HG03571 (cell line): ENCODE results near the gene FAM131B.
"Not testable (repeated sequence)": the region's sequence is repeated elsewhere in the genome, so short reads cannot be mapped to it uniquely, and the experiment has no call there.

Experiments
- ATAC-seq: cut with Tn5 transposase; IDR thresholded peaks from one replicate; pipeline ENCODE4 v1.9.1; 2021; ENCODE audit not compliant: unreplicated experiment

Gene FAM131B

DNA sequence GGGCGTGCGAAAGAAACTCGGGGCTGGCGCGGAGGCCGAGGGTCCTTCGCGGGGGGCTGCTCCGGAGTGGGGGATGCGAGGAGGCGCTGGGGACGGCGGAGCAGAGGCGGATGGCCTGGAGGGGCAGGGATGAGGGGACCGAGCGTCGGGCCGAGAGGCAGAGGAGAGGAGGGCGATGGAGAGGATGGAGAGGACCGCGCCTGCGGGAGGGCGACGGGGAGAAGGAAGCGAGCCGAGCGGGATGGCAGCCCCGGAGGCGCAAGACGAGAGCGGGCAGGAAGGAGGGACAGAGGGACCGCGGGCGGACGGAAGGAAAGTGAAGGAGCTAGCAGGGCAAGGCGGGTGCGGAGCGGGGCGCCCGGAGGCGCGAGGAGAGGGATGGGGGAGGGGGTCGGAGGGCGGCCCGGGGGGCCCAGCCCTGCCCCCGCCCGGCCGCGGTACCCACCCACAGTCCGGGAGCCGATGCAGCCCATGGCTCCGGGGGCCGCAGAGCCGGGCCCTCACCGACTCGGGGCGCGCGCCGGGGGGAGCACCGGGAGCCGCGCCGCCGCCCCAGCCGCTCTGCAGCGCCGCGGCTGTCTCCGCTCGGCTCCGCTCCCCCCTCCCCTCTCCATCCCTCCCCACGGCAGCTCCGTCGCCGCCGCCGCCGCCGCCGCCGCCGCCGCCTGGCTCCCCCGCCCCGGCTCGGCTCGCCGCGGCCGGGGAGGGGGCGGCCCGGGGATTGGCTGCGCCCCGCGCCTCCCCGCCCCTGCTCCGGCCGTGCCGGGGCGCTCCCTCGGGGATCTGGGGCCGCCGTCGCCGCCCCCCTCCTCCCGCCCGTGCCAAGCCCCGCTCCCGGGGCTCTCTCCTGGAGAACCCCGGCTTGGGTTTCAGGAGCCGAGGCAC lies at the start of gene FAM131B:
Gene FAM131B, minus strand, starts transcription at position 583 of the 885 bp plus-strand sequence. Its CDS starts 110 bp downstream, at position 473.
- peak; percentile 49 for ATAC-seq

DNA sequence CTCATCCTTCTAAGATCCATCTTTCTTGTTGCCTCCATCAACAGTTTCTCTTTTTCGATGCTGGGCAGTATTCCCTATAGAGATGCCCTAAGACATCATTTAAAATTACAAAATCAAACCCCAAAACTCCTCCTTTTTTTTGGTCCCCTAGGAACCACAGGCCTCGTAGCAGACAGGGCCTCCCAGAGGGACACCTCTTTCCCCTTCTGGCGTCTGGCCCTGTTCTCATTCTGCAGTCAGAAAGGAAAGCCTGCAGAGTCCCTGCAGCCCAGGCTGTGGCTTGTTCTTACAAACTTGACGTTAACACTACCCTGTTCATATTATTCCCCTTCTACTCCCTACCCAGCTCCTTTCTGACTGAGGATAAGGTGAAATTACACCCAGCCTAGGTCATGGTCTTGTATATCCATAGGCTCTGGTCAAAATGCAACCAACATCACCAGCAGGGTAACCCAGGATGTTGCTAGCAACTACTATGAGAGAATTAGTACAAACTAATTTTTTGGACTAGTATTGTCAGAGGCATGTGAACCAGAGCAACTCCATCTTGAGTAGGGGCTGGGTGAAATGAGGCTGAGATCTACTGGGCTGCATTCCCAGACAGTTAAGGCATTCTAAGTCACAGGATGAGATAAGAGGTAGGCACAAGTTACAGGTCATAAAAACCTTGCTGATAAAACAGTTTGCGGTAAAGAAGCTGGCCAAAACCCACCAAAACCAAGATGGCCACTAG lies 49.6 kb upstream of the FAM131B start:
- no peak for ATAC-seq

DNA sequence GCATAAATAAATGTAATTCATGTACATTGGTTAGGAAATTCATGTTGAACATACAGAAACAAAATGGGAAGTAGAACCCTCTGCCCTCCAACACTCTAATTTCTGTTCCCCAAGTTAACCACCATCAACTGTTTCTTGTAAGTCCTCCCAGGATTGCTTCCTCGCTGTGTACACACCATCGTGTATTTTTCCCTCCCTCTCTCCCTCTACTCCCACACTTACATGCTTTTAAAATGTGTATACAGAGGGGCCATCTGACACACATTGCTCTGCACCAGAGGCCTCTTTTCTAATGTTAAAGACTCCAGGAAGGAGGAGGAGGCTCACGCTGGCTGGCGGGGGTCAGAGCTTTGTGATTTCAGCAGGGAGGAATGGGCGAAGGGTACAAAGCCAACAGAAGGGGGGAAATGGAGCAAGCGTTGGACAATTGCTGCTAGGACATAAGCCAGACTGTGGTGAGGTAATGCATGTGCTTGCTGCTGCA lies 48.0 kb upstream of the FAM131B start:
- no peak for ATAC-seq

DNA sequence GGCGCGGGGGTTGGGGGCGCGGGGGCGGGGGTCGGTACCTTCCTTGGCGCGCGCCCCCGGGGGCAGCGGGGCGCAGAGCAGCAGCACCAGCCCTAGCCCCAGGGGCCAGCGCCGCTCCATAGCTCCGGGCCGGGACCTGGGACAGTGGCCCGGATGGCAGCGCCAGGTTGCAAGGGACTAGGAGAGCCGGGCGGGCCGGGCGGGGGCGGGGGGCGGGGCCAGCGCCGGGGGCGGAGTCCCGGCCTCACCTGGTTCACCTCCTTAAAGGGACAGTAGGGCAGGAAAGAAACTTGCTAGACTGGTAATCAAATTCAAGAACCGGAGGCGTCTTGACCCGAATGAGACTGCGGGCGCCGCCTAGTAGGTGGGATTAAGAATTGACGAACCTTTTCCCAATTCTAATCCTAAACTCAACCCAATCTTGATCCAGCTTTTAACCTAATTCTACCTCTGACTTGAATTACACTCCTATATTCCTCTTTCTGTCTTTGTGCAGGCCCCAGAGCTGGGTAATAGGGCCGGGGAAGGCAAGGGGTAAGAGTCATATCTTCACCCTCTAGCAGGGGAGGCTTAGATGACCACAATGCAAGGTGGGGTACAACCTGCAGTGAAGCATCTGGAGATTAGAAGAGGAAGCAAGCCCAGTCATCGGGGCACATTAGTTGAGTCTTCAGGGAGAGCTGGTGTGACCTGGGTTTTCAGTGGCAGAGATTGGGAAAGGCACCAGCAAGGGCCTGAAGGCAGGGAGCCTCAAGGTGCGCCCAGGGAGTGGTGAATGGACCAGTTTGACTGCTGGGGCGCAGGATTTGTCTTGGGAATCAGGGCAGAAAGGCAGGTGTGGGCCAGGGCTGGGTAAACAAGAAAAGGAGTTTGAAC lies 46.4 kb upstream of the FAM131B start, which contains the start of gene EPHA1:
Gene EPHA1, minus strand, starts transcription at position 171 of the 876 bp plus-strand sequence. Its CDS starts 51 bp downstream, at position 120.
- no peak for ATAC-seq

DNA sequence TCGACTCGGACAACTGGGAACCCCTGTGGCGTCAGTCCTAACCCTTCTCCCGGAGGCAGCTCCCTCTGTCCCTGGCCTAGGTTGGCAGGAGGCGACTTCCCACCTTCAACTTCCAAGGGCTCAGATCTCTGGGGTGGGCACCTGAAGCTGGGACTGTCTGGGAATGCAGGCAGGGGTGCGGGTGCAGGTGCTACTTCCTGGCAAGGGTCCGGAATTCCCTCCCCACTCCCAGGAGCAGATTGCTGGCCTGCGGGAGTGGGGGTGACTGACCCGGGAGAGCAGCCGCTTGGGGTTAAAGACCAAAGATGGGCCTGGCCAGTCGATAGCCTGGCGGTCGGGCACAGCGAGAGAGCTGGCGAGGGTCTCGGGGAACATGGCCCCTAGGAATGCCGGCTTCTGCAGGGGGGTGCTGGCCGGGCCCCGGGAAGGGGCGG lies 45.8 kb upstream of the FAM131B start:
- no peak for ATAC-seq

DNA sequence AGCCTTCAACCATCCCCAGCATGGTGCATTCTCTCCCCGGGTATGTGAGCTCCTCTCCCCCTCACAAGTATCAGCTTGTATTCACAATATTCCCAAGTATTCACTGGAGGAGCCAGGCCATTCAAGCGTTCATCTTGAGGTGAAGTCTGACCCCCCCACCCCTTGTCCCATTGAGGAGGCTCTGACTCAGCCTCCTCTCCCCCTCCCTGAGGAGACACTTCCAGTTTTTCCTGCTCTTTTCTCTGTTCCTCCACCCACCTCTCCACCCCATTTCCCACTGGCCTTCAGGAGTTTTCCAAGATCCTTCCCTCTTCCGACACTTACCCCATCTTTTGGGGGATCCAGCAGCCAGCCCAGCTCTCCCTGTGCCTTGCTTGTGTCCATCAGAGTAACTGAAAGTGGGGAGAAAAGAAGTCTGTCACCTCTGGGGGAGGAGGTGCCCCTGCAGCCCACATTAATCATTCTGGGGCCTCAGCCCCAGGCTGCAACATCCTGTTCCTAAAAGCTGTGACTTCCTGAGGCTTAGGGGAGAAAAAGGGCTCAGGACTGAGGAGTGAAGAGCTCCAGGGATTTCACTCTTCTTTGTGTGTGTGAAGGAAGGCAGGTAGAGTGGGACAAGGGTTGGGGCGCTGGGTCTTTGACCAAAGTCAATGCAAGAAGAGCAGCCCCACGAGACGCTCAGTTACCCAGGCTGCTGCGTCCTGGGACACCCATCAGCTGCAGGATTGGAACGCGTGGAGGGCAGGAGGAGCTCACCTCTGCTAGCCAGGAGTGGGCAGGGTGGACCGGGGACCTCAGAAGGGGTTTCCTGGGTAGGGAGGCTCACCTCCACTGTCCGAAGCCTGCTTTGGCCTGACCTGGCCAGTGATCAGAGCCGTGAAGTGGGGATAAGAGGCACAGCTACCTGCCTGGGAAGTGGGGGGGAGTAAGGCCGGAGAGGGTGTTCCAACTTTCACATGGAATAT lies 45.1 kb upstream of the FAM131B start:
- ATAC-seq, result no peak

DNA sequence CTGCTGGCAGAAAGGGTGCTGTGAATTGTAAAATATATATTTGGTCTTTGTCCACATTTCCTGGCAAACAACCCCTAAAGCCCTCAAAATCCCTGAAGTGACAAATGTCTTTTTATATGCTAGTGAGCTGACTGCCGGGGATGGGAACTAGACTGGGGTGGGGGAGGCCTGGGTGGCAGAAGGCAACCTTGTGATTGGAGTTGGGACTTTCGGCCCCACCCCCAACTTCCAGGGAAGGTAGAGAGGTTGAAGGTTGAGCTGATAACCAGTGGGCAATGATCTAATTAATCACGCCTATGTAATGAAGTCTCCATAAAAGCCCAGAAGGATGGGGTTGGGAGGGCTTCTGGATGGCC lies 43.5 kb upstream of the FAM131B start:
- ATAC-seq, result no peak

DNA sequence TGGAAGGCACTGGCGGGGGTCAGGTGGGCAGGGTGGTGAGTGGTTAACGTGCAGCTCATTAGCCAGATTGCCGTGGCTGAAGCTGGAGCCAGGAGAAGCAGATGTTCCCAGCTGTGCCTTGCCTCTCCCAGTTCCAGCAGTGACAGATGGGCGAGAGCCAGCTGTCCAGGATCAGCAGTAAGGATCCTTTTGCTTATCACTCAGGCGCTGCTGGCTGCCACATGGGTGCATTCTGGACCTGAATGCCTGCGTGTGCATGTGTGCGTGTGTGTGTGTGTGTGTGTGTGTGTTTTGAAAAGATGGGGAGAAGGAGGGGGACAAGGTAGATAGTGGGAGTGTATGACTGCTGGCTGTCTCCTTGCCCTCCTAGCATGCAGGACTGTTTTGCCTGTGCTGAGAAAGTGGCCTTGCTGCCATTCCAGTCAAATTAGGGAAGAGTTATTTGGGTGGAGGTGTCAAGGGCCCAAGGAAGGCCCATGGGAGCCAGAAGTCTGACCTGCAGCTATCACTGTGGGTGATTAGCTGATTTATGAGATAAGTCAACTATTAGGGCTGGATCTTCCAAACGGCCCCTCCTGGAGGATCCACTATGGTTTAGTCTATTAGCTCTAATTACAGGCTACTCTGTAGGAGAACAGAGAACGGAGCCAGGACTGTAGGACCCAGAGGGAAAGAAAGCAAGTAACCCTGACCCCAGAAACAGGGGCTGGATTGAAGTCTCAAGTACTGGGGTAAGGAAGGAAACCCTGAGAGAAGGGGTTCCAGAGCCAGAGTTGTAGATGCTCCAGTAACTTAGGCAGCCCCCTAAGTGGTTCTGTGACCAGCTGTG lies 42.9 kb upstream of the FAM131B start:
- no peak for ATAC-seq

DNA sequence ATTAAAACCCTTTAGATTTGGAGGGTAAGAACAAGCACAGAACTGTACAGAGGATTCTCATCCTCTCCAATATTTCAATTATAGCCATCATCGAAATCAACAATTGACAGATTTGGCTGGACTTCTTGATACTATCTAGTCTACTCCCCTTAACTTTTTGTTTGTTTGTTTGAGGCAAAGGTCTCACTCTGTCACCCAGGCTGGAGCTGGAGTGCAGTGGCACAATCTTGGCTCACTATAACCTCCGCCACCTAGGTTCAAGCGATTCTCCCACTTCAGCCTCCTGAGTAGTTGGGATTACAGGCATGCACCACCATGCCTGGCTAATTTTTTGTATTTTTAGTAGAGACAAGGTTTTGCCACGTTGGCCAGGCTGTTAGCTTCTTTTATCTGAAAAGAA lies 39.7 kb upstream of the FAM131B start:
- ATAC-seq, result not testable (repeated sequence)

DNA sequence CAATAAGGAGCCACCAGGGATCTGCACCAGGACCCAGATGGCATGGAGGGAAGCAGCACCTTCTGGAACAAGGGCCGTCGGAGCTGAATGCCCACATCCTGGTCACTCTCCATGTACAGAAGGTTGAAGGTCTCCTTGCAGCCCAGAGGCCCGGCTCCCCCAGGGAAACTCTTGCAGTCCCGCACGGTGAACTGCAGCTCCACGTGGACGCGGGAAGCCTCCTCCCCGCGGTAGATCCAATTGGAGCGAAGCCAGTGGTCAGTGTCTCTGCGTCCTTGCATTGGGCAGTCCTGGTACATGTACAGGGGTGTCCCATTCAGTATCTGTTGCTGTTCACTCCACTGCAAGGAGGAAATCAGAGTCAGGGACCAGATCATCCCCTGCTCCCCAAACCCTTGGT lies 38.8 kb upstream of the FAM131B start:
- ATAC-seq, result no peak

DNA sequence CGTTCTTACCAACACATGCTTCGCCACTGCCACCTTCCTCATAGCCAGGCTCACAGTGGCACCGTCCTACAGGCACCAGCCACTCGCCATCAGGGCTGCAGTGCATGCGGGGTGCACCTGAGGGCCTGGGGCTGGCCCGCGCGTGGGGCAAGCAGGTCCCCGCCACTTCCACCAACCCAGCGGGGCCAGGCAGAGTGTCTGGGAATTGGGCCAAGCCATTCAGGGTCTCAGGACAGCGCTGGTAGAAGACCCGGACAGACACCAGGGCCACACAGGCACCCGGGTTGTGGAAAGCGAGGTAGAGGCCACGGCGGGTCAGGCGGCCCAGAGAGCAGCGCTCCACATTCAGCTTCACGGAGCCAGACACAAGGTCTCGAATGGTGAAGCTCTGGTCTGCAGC lies 37.1 kb upstream of the FAM131B start:
- no peak for ATAC-seq

DNA sequence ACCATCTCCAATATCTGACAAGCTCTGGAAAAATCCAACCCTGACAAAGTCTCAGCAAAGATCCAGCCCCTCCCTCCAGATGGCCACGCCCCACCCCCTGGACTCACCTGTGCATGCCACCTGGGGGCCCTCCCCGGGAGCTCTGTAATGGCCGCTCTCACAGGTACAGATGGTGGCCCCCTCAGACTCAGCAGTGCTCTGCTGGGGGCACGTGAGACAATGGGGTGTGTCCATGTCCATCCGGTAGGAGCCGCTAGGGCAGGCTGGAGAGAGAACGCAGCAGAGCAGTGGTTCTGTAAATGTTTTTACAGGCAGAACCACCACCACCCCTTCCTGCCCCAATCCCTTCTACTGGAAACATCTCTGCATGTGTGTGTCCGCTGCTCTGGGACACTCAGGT lies 36.6 kb upstream of the FAM131B start:
- no peak for ATAC-seq

DNA sequence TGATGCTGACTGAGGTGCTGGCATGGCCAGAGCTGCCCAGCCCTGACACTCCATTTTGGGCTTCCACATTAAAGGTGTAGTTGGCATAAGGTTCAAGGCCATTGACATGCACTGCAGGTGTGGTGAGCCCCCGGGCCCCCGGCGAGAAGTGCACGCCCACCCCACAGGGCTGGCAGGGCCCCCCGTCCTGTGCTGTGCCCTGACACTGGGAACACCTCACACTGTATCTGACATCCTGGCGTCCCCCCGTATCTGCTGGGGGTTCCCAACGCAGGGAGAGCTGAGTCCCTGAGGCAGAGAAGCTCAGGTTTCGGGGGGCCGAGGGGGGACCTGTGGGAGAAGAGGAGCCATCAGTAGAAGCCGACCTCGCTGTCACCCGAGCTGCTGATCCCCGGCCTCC lies 36.1 kb upstream of the FAM131B start:
- ATAC-seq, result no peak

DNA sequence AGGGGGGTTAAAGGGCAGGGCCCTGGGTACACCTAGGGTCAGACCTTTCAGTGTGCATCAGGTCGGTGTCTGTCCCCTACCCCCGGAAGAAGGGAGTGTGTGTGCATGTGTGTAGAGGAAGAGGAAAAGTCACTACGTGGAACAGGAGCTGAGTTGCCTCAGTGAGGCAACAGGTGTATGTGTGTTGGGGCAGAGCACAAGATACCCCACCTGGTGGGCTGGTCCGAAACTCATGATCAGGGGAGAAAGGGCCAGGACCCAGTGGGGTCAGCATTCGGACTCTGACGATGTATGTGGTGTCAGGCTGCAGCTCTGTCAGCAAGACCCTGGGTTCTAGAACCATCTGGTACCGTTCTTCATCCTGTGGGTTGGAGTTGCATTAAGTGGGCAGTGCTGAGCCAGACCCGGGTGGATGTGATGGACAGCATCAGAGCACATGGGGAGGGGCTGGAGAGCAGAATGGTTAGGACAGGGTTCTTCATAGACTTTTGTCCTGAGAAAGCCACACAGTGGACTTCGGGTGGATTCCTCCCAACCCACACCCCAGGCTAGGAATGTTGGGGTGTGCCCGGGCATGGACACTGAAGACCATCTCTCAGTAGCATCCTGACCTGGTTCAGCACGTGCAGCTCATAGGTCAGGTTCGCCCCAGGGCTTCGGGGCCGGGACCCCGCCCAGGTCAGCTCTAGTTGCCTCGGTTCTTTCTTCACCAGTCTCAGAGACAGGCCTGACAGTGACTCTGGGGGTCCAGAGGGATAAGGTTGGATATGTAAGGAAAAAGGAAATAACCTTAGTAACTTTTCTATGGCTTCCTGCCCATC lies 35.4 kb upstream of the FAM131B start:
- no peak for ATAC-seq

DNA sequence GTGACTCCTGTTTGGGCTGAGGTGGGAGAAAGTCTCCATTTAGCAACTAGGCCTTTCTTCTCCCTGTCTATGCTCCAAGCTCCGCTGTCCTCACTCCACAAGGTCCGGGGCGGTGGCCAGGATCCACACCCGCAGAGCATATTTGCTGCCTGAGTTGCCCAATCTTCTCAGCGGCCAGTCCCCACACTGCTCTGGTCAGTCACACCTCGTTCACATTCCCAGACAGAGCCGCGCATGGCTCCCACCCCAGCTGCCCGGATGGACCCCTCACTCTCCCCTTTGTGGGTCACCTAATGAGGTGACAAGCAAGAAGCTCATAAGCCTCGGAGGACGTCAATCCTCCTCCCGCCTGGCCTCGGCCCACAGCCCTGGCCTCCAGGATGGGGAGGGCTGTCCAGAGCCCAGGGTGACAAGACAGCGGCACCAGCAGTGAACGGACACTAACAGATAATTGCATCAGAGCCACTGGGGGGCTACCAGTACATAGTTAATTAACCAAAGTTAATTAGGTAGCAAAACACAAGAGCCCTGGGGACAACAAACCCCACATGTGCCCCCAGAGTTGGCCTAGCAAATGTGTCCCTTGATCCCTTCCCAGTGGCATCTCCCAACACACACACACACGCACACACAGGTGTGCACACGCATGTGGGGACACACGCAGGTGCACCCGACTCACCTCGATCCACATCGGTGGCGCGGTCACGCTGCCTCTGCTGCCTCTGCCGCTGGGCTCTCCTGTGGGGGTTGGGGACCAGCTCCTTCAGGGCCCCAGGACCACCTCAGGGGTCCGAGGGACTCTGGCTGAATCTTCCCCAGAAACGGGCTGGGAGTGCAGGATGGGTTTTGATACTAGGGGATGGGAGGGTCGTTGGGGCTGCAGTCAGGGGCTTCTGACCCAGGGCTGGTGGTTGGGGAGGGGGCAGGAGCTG lies 34.4 kb upstream of the FAM131B start:
- ATAC-seq, result no peak

DNA sequence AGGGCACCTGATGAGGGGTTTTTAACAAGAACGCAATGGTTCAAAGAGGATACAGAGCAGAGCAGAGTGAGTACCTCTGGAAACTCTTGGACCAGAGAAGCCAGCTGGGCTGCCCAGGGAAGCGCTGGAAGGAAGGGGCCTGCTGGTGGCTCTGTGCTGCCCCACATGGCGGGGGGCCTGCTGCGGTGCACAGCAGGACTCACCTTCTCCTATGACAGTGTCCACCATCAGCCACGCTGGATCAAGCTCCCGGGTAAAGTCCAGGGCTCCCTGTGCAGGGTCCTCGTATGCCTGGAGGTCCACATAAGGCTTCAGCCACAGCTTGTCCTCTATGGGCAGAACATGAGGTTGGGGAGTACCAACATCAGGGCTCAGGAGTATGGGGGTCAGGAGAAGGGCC lies 33.7 kb upstream of the FAM131B start:
- no peak for ATAC-seq
